Astrocyte of the hippocampus (primary cell): Measurements from ENCODE around the gene CGB2.
"Not testable (repeated sequence)": the region's sequence is repeated elsewhere in the genome, so short reads cannot be mapped to it uniquely, and the experiment has no call there.

ENCODE experiments used
- DNase-seq: peaks from one replicate; pipeline ENCODE4 v3.0.0; 2011; ENCODE audit warnings: low read depth, low spot score

Gene CGB2

GRCh38 chr19:49010453-49010852 is 21.2 kb upstream of the CGB2 start:
- DNase-seq: no peak

GRCh38 chr19:49011194-49011593 is 20.5 kb upstream of the CGB2 start:
- no peak for DNase-seq

- no peak for DNase-seq
These were observed 17.4 kb upstream of the CGB2 start for GRCh38 chr19:49014123-49014869.

- no peak for DNase-seq
These were observed 16.8 kb upstream of the CGB2 start for GRCh38 chr19:49014870-49015255.

- DNase-seq: no peak
These were observed 15.4 kb upstream of the CGB2 start for GRCh38 chr19:49016067-49016839.

GRCh38 chr19:49017041-49017665 is 14.5 kb upstream of the CGB2 start, which contains the start of gene LHB:
TSS of gene LHB (minus strand) at chr19:49017091. CDS start at chr19:49017081, 10 bp downstream.
- DNase-seq: no peak

- DNase-seq: peak; percentile 86
These were observed 13.9 kb upstream of the CGB2 start for GRCh38 chr19:49017666-49018351.

GRCh38 chr19:49018388-49019241 is 13.1 kb upstream of the CGB2 start:
- DNase-seq: peak; percentile 35

GRCh38 chr19:49019242-49019932 is 12.3 kb upstream of the CGB2 start:
- DNase-seq: peak; percentile 79

GRCh38 chr19:49020342-49020741 is 11.3 kb upstream of the CGB2 start:
- DNase-seq: no peak

GRCh38 chr19:49020931-49021895 is 10.5 kb upstream of the CGB2 start:
- DNase-seq: no peak

GRCh38 chr19:49022116-49022515 is 9.6 kb upstream of the CGB2 start:
- DNase-seq: no peak

- DNase-seq: not testable (repeated sequence)
These were observed 7.5 kb upstream of the CGB2 start, which contains the start of gene CGB3 for GRCh38 chr19:49024233-49024632. TSS of gene CGB3 (minus strand) at chr19:49024333. CDS start at chr19:49023971, 362 bp downstream.

- not testable (repeated sequence) for DNase-seq
These were observed 6.6 kb upstream of the CGB2 start for GRCh38 chr19:49025088-49025487.

GRCh38 chr19:49025599-49025998 is 6.1 kb upstream of the CGB2 start:
- peak; percentile 30 for DNase-seq

- DNase-seq: not testable (repeated sequence)
These were observed 3.0 kb upstream of the CGB2 start for GRCh38 chr19:49028686-49029085.

GRCh38 chr19:49029749-49030148 is 1.9 kb upstream of the CGB2 start:
- DNase-seq: peak; percentile 66

- not testable (repeated sequence) for DNase-seq
These were observed 1.4 kb upstream of the CGB2 start for GRCh38 chr19:49030323-49030722.

GRCh38 chr19:49036815-49037214 is 5.1 kb downstream of the CGB2 start, which contains the start of gene CGB1:
TSS of gene CGB1 (minus strand) at chr19:49036895. CDS start at chr19:49036711, 184 bp downstream.
- not testable (repeated sequence) for DNase-seq
